Stimulated activated naive CD4-positive, alpha-beta T cell (primary cell): Measurements from ENCODE around the gene WNK1.
"Not testable (repeated sequence)": the region's sequence is repeated elsewhere in the genome, so short reads cannot be mapped to it uniquely, and the experiment has no call there.

Experiments
- DNase-seq, 6 experiments: peaks; one replicate each; lab custom pipeline; 2025; lab: John Stamatoyannopoulos, UW

WNK1 gene

GRCh38 chr12:779745-780734 is 27.7 kb downstream of the WNK1 start:
- DNase-seq = no peak

- DNase-seq = no peak
Observed at GRCh38 chr12:780750-781379, 28.5 kb downstream of the WNK1 start.

DNA sequence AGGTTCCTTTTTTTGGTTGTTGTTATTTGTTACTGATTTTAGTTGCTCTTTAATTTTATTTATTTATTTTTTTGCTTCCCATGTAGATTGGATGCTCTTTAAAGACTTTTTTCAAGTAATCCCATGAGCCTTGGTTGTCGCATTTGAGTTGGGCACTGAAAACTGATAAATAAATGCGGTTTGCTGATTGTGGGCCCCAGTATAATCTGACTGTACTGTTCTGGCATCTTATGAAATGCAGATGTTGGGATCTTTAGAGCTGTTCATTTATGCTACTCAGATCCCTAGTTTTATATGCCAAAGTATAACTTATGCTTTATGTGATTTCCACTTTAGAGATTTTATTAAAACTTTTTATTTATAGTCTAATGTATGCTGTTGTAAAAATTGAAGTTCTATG is 33.3 kb downstream of the WNK1 start:
- no peak for DNase-seq

GRCh38 chr12:788288-788687 is 35.9 kb downstream of the WNK1 start:
- no peak for DNase-seq

GRCh38 chr12:788762-789161 is 36.4 kb downstream of the WNK1 start:
- not testable (repeated sequence) for DNase-seq

- no peak for DNase-seq
Observed at GRCh38 chr12:789852-790563, 37.6 kb downstream of the WNK1 start.

- DNase-seq = no peak
Observed at GRCh38 chr12:790608-791007, 38.2 kb downstream of the WNK1 start.

DNA sequence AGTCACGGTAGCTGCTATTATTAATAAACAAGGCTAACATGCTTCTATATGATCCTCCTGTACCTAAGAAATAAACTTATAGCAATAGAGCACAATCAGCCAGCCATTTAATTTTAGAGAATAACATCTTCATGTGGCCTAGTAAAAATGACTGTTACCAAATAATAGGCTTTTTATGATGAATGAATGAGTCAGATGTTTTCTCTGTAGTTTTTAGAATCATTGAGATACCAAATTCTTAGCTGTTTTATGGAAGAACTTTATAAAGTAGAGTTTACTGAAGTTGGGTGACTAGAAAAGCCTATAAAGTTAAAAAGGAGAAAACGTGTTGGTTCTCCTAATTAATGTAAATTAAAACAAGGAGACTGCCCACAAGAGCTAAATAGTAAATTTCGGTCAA is 40.7 kb downstream of the WNK1 start:
- DNase-seq = no peak

GRCh38 chr12:793711-794110 is 41.3 kb downstream of the WNK1 start:
- DNase-seq = no peak

- no peak for DNase-seq
Observed at GRCh38 chr12:795305-795704, 42.9 kb downstream of the WNK1 start.

DNA sequence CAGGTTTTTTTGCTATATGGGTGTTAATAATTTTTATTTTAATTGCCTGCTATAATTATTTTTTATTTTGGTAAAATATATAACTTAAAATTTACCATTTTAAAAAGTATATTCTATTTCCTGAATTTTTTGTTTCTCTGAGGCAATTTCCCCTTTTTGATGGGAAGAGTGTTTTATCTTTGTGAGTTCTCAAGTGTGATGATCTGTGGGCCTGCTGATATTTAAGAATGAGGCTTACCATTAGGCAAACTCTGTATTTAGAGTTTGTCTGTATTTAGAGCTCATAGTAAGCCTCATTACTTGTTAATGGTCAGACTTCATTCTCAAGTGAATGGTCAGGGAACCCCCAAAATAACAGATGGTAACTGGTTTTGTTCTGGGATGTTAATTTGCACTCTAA is 48.0 kb downstream of the WNK1 start:
- no peak for DNase-seq

GRCh38 chr12:802242-803120 is 50.1 kb downstream of the WNK1 start:
- DNase-seq = no peak

GRCh38 chr12:805022-805632 is 52.7 kb downstream of the WNK1 start:
- DNase-seq = no peak

GRCh38 chr12:806200-806791 is 53.9 kb downstream of the WNK1 start:
- no peak for DNase-seq

DNA sequence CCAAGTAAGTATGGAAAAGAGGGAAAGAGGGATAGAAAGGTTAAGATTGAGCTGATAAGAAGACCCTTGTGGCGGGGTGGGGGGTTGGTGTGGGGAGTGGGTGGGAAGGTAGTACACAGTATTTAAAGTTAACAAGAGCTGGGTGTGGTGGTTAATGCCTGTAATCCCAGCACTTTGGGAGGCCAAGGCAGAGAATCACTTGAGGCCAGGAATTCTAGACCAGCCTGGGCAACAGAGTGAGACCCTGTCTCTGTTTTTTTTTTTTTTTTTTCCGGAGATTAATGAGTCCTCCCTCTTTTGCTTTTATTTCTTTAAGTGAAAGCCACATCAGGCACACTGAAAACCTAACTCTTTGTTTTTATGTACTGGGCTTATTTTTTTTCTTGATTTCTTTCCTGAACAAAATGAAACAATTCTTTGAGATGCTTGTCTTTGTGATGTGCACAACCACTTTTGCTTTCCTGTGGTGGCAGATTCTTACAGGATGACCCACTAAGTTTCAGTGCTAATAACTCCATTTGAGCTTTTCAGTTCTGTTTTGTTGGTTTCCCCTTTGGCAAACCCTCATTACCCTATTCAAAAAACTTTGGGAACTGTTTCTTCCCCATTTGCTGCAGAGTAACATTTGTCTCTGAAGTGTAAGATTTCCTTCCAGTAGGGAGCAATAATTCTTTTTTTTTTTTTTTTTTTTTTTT is 54.8 kb downstream of the WNK1 start:
- peak in 3 of 6 experiments; percentile 15 to 27 (median 25) for DNase-seq

- no peak for DNase-seq
Observed at GRCh38 chr12:810116-810515, 57.7 kb downstream of the WNK1 start.

DNA sequence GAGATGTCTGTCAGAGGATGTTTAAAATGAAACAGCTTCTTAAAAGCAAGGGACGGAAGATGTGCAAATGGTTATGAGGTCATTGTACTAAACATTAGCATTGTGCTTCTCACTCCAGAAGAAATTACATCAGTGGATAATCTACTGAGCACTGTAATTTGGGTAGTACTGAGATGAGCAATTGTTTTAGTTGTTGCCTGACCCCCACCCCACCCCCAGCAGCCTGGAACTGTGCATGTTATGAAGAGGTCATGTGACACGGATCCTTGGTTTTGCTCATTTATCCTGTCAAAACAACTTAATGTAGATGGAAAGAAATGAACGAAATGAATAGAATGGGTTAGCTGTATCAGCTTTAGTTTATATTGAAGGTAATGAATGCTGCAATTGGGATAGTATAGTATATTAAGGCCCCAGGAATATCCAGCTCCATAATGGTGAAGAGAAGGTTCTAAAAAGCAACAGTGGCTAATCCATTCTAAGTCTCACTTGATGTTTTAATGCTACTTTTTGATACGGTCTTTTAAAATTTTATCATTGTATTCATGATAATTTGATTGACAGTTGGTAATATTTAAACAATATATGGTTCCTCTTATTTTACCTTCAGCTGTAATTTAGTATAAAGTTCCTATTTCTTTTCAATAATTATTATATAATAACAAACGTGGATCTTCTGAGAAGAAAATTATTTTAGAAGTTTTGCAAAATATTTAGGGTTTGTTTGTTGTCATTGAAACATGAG is 58.5 kb downstream of the WNK1 start:
- no peak for DNase-seq

DNA sequence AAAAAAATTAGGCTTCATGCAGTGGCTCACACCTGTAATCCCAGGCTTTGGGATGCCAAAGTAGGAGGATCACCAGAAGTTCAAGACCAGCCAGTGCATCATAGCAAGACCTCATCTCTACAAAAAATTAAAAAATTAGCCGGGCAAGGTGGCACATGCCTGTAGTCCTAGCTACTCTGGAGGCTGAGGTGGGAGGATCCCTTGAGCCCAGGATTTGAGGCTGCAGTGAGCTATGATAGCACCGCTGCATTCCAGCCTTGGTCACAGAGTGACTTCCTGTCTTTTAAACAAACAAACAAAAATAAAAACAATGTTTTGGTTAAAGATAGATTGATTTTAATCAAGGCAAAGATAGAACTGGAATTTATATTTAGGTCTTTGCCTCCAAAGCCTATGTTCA is 60.6 kb downstream of the WNK1 start:
- DNase-seq = no peak

GRCh38 chr12:817456-817855 is 65.1 kb downstream of the WNK1 start:
- not testable (repeated sequence) for DNase-seq
